Neural crest cell (in vitro differentiated cells): ENCODE measurements around the gene ANK3. TPM values are rescaled to one million over a fixed set of nuclear protein-coding genes. Genes with fewer than 3 reads are reported as not detected.

Experiments
- DNase-seq: peaks from one replicate; pipeline ENCODE4 v3.0.0; 2021; ENCODE audit warnings: low read depth, mixed read lengths, low spot score
- H3K27ac Mint-ChIP-seq: one replicate; pipeline ENCODE4 v1.8.0; 2021; ENCODE audit warnings: mild to moderate bottlenecking, mixed read lengths; ENCODE audit not compliant: unreplicated experiment
- H3K27me3 Mint-ChIP-seq: 2 replicates; pipeline ENCODE4 v1.8.0; 2021; ENCODE audit warnings: low read depth, mild to moderate bottlenecking, mixed read lengths
- H3K36me3 Mint-ChIP-seq: 2 replicates; pipeline ENCODE4 v1.8.0; 2021; ENCODE audit warnings: low read depth, mild to moderate bottlenecking, mixed read lengths
- H3K4me1 Mint-ChIP-seq: 2 replicates; pipeline ENCODE4 v1.8.0; 2021; ENCODE audit warnings: mixed read lengths
- H3K4me3 Mint-ChIP-seq: one replicate; pipeline ENCODE4 v1.8.0; 2021; ENCODE audit warnings: mild to moderate bottlenecking, mixed read lengths
- H3K9me3 Mint-ChIP-seq: 2 replicates; pipeline ENCODE4 v1.8.0; 2021; ENCODE audit warnings: mixed read lengths
- total RNA-seq: library from RNA; stranded (reverse); gene quantifications from 2 replicates; pipeline ENCODE4 v1.2.1, GENCODE V29; 2021
- TF ChIP-seq, protein P1 (sequence below): fragments of 200-600 bp; sonication (generic); conservative IDR thresholded peaks from 2 replicates; pipeline ENCODE4 v1.5.0; 2021; ENCODE audit warnings: antibody characterized with exemption, mild to moderate bottlenecking

Gene ANK3
- total RNA-seq, 1 donor from 2014 or later: 45.2 TPM

DNA sequence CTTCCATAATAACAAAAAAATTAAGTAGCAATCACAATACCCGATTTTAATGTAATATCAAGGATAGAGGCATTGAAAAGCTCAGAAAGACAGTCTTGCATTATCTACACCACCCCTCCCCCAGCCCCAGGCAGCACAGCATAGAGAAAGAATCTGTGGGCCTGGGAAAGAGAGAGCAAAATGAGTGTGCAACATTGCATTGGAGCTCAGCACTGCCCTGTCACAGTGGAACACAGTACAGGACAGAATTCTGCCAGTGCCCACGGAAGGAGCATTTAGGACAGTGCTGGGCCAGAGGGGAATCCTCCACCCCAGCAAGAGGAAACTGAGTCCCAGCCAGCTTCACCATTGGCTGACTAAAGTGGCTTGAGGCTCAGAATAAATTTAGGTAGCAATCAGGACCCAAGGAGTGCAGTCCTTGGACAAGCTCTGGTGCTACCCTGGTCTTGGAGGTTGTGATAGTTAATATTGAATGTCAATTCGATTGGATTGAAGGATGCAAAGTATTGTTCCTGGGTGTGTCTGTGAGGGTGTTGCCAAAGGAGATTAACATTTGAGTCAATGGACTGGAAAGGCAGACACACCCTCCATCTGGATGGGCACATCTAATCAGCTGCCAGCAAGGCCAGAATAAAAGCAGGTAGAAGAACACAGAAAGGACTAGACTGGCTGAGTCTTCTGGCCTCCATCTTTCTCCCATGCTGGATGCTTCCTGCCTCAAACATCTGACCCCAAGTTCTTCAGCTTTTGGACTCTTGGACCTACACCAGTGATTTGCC lies 234.4 kb downstream of the ANK3 start:
- Mint-ChIP-seq H3K4me3 (no peak overlapping the region), H3K27ac (no peak overlapping the region), H3K36me3 (no peaks in the 10 kb centered on the region), H3K4me1 (no peaks in the 10 kb centered on the region), H3K9me3 (peaks cover 3% of the 10 kb centered on the region), H3K27me3 (no peaks in the 10 kb centered on the region)
- TF ChIP-seq, protein P1, sequence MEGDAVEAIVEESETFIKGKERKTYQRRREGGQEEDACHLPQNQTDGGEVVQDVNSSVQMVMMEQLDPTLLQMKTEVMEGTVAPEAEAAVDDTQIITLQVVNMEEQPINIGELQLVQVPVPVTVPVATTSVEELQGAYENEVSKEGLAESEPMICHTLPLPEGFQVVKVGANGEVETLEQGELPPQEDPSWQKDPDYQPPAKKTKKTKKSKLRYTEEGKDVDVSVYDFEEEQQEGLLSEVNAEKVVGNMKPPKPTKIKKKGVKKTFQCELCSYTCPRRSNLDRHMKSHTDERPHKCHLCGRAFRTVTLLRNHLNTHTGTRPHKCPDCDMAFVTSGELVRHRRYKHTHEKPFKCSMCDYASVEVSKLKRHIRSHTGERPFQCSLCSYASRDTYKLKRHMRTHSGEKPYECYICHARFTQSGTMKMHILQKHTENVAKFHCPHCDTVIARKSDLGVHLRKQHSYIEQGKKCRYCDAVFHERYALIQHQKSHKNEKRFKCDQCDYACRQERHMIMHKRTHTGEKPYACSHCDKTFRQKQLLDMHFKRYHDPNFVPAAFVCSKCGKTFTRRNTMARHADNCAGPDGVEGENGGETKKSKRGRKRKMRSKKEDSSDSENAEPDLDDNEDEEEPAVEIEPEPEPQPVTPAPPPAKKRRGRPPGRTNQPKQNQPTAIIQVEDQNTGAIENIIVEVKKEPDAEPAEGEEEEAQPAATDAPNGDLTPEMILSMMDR: no peak
- no peak for DNase-seq

GRCh38 chr10:60149003-60149402 lies 240.7 kb downstream of the ANK3 start:
- H3K4me1 Mint-ChIP-seq: no peaks in the 10 kb centered on the region
- H3K27ac Mint-ChIP-seq: no peak overlapping the region
- DNase-seq: no peak
- no peaks in the 10 kb centered on the region for H3K27me3 Mint-ChIP-seq
- TF ChIP-seq, protein P1: no peak
- H3K4me3 Mint-ChIP-seq: no peak overlapping the region
- no peaks in the 10 kb centered on the region for H3K36me3 Mint-ChIP-seq
- H3K9me3 Mint-ChIP-seq: no peaks in the 10 kb centered on the region

- DNase-seq: no peak
- H3K27ac Mint-ChIP-seq: no peak overlapping the region
- TF ChIP-seq, protein P1: no peak
Observed at GRCh38 chr10:60148266-60148840, 241.3 kb downstream of the ANK3 start.

DNA sequence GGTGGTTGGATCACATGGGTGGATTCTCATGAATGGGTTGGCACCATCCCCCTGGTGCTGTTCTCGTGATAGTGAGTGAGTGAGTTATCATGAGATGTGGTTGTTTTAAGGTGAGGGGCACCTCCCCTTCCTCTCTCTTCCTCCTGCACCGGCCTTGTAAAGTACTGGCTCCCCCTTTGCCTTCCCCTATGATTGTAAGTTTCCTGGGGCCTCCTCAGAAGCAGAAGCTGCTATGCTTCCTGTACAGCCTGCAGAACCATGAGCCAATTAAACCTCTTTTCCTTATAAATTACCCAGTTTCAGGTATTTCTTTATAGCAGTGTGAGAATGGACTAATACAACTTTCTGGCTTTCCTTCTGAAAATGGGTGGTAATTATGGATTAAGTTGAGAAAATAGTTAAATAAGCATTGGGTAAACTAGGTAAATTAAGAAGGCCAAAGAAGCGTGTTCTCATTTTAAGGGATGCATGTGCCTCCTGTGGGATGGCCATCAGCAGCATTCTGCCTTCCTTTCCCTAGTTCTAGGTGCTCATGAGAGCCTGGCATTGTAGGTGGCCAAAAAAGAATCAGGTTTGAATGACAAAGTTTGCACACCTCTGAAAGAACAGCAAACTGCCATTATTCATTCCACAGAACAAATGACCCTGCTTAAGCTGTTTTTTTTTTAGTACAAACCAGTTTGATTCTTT lies 242.0 kb downstream of the ANK3 start:
- TF ChIP-seq, protein P1: no peak
- Mint-ChIP-seq H3K27ac (no peak overlapping the region), H3K27me3 (no peaks in the 10 kb centered on the region), H3K4me1 (no peaks in the 10 kb centered on the region), H3K9me3 (no peaks in the 10 kb centered on the region), H3K36me3 (no peaks in the 10 kb centered on the region), H3K4me3 (no peak overlapping the region)
- DNase-seq: no peak

More at GRCh38 chr10:60148266-60148840, 241.3 kb downstream of the ANK3 start:
- Mint-ChIP-seq H3K4me3 (no peak overlapping the region), H3K9me3 (no peaks in the 10 kb centered on the region), H3K27me3 (no peaks in the 10 kb centered on the region), H3K36me3 (no peaks in the 10 kb centered on the region), H3K4me1 (no peaks in the 10 kb centered on the region)

DNA sequence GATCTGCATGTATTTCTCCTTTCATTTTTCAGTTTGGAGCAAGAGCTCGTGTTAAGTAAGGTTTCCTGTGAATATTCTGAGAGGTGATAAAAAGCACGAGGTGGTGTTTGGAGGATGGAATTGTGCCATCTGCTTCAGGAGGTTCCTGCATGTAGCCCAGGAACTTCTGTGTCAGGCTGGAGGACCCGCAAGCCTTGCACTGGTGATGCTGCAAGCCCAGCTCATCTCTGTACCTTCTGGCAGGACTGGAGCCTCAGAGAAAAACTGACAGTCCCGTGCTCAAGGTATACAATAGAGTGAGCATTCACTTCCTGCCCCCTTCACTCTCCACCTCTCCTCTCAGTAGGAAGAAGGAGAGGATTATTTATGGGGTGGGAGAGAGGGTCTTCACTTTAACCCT lies 242.7 kb downstream of the ANK3 start:
- no peak for DNase-seq
- TF ChIP-seq, protein P1: no peak
- Mint-ChIP-seq H3K27me3 (no peaks in the 10 kb centered on the region), H3K4me3 (no peak overlapping the region), H3K9me3 (no peaks in the 10 kb centered on the region), H3K27ac (no peak overlapping the region), H3K36me3 (no peaks in the 10 kb centered on the region), H3K4me1 (no peaks in the 10 kb centered on the region)
